ENCODE results near the gene LRIT2.

The LRIT2 gene

GRCh38 chr10:84201682-84202081 is 23.7 kb downstream of the LRIT2 start:
- DNase-seq: no peak
- Histone ChIP-seq H3K18ac (ENCODE audit: low read depth in 1 of 2, low read length in 2 of 2) (no peak overlapping the region), H4K8ac (ENCODE audit: low read length) (no peak overlapping the region), H4K91ac (ENCODE audit: low read length) (no peak overlapping the region), H2AFZ (ENCODE audit: low read depth, low read length) (no peak overlapping the region), H3K4me2 (ENCODE audit: low read length, poor library complexity, severe bottlenecking) (no peak overlapping the region), H3K79me1 (replicated peaks; ENCODE audit: low read length, poor library complexity, severe bottlenecking) (no peaks in the 10 kb centered on the region), H3K23ac (ENCODE audit: low read length in 2 of 2) (no peak overlapping the region), H2BK5ac (ENCODE audit: low read depth, low read length, poor library complexity, severe bottlenecking) (no peak overlapping the region), H2AK5ac (ENCODE audit: low read length, severe bottlenecking) (no peak overlapping the region), H2BK15ac (ENCODE audit: low read depth, poor library complexity, severe bottlenecking) (no peak overlapping the region), H3K9me3 (ENCODE audit: control insufficient read depth, low read length) (no peaks in the 10 kb centered on the region), H3K27me3 (ENCODE audit: control insufficient read depth in 1 of 2, insufficient read depth in 1 of 2, low read length in 2 of 2) (peaks cover 6 to 58% of the 10 kb centered on the region in 2 experiments), H2BK120ac (ENCODE audit: low read depth, low read length) (no peak overlapping the region), H3K4me1 (ENCODE audit: control insufficient read depth, insufficient read depth, low read depth, low read length) (no peaks in the 10 kb centered on the region), H3K36me3 (ENCODE audit: control insufficient read depth in 1 of 2, insufficient read depth in 2 of 2, low read depth in 1 of 2, low read length in 2 of 2) (no peaks in the 10 kb centered on the region), H3K27ac (ENCODE audit: low read length, poor library complexity, severe bottlenecking) (no peak overlapping the region), H3K4me3 (ENCODE audit: insufficient read depth in 1 of 2, low read depth in 1 of 2, low read length in 2 of 2) (no peak overlapping the region), H3K14ac (ENCODE audit: low read length in 2 of 2) (no peak overlapping the region), H3K9ac (ENCODE audit: low read length) (no peak overlapping the region), H2BK12ac (ENCODE audit: low read length in 2 of 2) (no peak overlapping the region), H3K4ac (ENCODE audit: low read depth in 1 of 2, low read length in 2 of 2) (no peak overlapping the region)
- WGBS: 88% methylated on average over 11 of the region's 11 CpGs

- Histone ChIP-seq H3K9ac (ENCODE audit: low read length) (no peak overlapping the region), H3K4me3 (ENCODE audit: insufficient read depth in 1 of 2, low read depth in 1 of 2, low read length in 2 of 2) (no peak overlapping the region), H3K27me3 (ENCODE audit: control insufficient read depth in 1 of 2, insufficient read depth in 1 of 2, low read length in 2 of 2) (peaks cover 9 to 60% of the 10 kb centered on the region in 2 experiments), H3K79me1 (replicated peaks; ENCODE audit: low read length, poor library complexity, severe bottlenecking) (no peaks in the 10 kb centered on the region), H2BK120ac (ENCODE audit: low read depth, low read length) (no peak overlapping the region), H3K4ac (ENCODE audit: low read depth in 1 of 2, low read length in 2 of 2) (no peak overlapping the region), H2BK15ac (ENCODE audit: low read depth, poor library complexity, severe bottlenecking) (no peak overlapping the region), H2BK12ac (ENCODE audit: low read length in 2 of 2) (no peak overlapping the region), H4K91ac (ENCODE audit: low read length) (no peak overlapping the region), H3K23ac (ENCODE audit: low read length in 2 of 2) (no peak overlapping the region), H3K9me3 (ENCODE audit: control insufficient read depth, low read length) (no peaks in the 10 kb centered on the region), H3K4me1 (ENCODE audit: control insufficient read depth, insufficient read depth, low read depth, low read length) (peaks cover under 1% of the 10 kb centered on the region), H3K18ac (ENCODE audit: low read depth in 1 of 2, low read length in 2 of 2) (no peak overlapping the region), H3K14ac (ENCODE audit: low read length in 2 of 2) (no peak overlapping the region), H2BK5ac (ENCODE audit: low read depth, low read length, poor library complexity, severe bottlenecking) (no peak overlapping the region), H4K8ac (ENCODE audit: low read length) (no peak overlapping the region), H3K36me3 (ENCODE audit: control insufficient read depth in 1 of 2, insufficient read depth in 2 of 2, low read depth in 1 of 2, low read length in 2 of 2) (no peaks in the 10 kb centered on the region), H2AFZ (ENCODE audit: low read depth, low read length) (no peak overlapping the region), H2AK5ac (ENCODE audit: low read length, severe bottlenecking) (no peak overlapping the region), H3K4me2 (ENCODE audit: low read length, poor library complexity, severe bottlenecking) (no peak overlapping the region), H3K27ac (ENCODE audit: low read length, poor library complexity, severe bottlenecking) (no peak overlapping the region)
- DNase-seq: no peak
- 73% methylated on average over 6 of the region's 6 CpGs for WGBS
These were observed 24.1 kb downstream of the LRIT2 start for GRCh38 chr10:84201244-84201606.

- Histone ChIP-seq H4K91ac (ENCODE audit: low read length) (no peak overlapping the region), H3K4me2 (ENCODE audit: low read length, poor library complexity, severe bottlenecking) (no peak overlapping the region), H3K18ac (ENCODE audit: low read depth in 1 of 2, low read length in 2 of 2) (no peak overlapping the region), H3K9me3 (ENCODE audit: control insufficient read depth, low read length) (no peaks in the 10 kb centered on the region), H4K8ac (ENCODE audit: low read length) (no peak overlapping the region), H3K36me3 (ENCODE audit: control insufficient read depth in 1 of 2, insufficient read depth in 2 of 2, low read depth in 1 of 2, low read length in 2 of 2) (no peaks in the 10 kb centered on the region), H2BK12ac (ENCODE audit: low read length in 2 of 2) (no peak overlapping the region), H2AK5ac (ENCODE audit: low read length, severe bottlenecking) (no peak overlapping the region), H3K4me1 (ENCODE audit: control insufficient read depth, insufficient read depth, low read depth, low read length) (peaks cover 5% of the 10 kb centered on the region), H3K27ac (ENCODE audit: low read length, poor library complexity, severe bottlenecking) (no peak overlapping the region), H2AFZ (ENCODE audit: low read depth, low read length) (no peak overlapping the region), H3K9ac (ENCODE audit: low read length) (no peak overlapping the region), H3K23ac (ENCODE audit: low read length in 2 of 2) (no peak overlapping the region), H3K4ac (ENCODE audit: low read depth in 1 of 2, low read length in 2 of 2) (no peak overlapping the region), H2BK15ac (ENCODE audit: low read depth, poor library complexity, severe bottlenecking) (no peak overlapping the region), H3K79me1 (replicated peaks; ENCODE audit: low read length, poor library complexity, severe bottlenecking) (no peaks in the 10 kb centered on the region), H2BK120ac (ENCODE audit: low read depth, low read length) (no peak overlapping the region), H2BK5ac (ENCODE audit: low read depth, low read length, poor library complexity, severe bottlenecking) (no peak overlapping the region), H3K14ac (ENCODE audit: low read length in 2 of 2) (no peak overlapping the region), H3K27me3 (ENCODE audit: control insufficient read depth in 1 of 2, insufficient read depth in 1 of 2, low read length in 2 of 2) (peaks cover 14 to 64% of the 10 kb centered on the region in 2 experiments), H3K4me3 (ENCODE audit: insufficient read depth in 1 of 2, low read depth in 1 of 2, low read length in 2 of 2) (no peak overlapping the region)
- DNase-seq: no peak
- 72% methylated on average over 10 of the region's 11 CpGs for WGBS
These were observed 24.7 kb downstream of the LRIT2 start for GRCh38 chr10:84200537-84201243.

DNA sequence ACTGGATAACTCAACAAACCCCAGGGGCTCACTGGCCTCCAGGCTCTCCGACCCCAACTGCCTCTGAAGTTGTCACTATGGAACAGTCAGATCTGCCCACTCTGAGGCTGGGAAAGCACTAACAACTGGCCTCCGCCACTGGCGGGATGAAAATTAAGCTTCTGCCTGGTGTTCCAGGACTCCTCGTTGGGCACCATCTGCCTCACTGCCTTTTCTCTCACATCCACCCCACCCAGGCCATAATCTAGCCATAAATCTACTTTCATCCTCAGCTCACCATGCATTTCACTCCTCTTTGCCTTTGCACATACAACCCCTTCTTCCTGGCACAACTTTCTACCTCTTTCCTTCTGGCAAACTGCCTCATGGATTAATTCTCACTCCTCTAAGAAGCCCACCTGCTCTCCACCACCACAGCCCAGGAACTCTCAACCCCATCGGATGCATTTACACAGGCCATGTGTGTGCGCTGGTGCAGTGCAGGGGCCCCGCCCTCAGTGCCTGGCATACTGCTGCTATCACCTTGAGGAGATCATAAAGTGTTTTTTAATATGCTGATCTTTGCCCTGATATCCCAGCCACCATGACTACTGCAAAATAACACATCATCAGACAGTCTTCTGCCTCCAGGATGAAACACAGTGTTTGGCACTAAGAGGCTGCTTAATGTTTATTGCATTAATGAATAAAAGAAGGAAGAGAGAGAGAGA is 27.0 kb downstream of the LRIT2 start:
- no peak overlapping the region for H4K8ac ChIP-seq (ENCODE audit: low read length)
- no peaks in the 10 kb centered on the region for H3K9me3 ChIP-seq (ENCODE audit: control insufficient read depth, low read length)
- no peak overlapping the region for H2AFZ ChIP-seq (ENCODE audit: low read depth, low read length)
- WGBS: 86% methylated on average over 7 of the region's 7 CpGs
- H3K23ac ChIP-seq (ENCODE audit: low read length in 2 of 2): no peak overlapping the region
- peaks cover 34 to 80% of the 10 kb centered on the region in 2 experiments for H3K27me3 ChIP-seq (ENCODE audit: control insufficient read depth in 1 of 2, insufficient read depth in 1 of 2, low read length in 2 of 2)
- DNase-seq: no peak
- no peaks in the 10 kb centered on the region for H3K36me3 ChIP-seq (ENCODE audit: control insufficient read depth in 1 of 2, insufficient read depth in 2 of 2, low read depth in 1 of 2, low read length in 2 of 2)
- no peak overlapping the region for H2BK5ac ChIP-seq (ENCODE audit: low read depth, low read length, poor library complexity, severe bottlenecking)
- no peak overlapping the region for H3K4me3 ChIP-seq (ENCODE audit: insufficient read depth in 1 of 2, low read depth in 1 of 2, low read length in 2 of 2)
- H3K14ac ChIP-seq (ENCODE audit: low read length in 2 of 2): no peak overlapping the region
- H2AK5ac ChIP-seq (ENCODE audit: low read length, severe bottlenecking): no peak overlapping the region
- H3K27ac ChIP-seq (ENCODE audit: low read length, poor library complexity, severe bottlenecking): no peak overlapping the region
- peaks cover 21% of the 10 kb centered on the region for H3K4me1 ChIP-seq (ENCODE audit: control insufficient read depth, insufficient read depth, low read depth, low read length)
- no peak overlapping the region for H2BK12ac ChIP-seq (ENCODE audit: low read length in 2 of 2)
- no peak overlapping the region for H3K9ac ChIP-seq (ENCODE audit: low read length)
- no peak overlapping the region for H4K91ac ChIP-seq (ENCODE audit: low read length)
- H2BK120ac ChIP-seq (ENCODE audit: low read depth, low read length): no peak overlapping the region
- no peak overlapping the region for H3K18ac ChIP-seq (ENCODE audit: low read depth in 1 of 2, low read length in 2 of 2)
- H3K79me1 ChIP-seq (replicated peaks; ENCODE audit: low read length, poor library complexity, severe bottlenecking): no peaks in the 10 kb centered on the region
- H3K4ac ChIP-seq (ENCODE audit: low read depth in 1 of 2, low read length in 2 of 2): no peak overlapping the region
- no peak overlapping the region for H2BK15ac ChIP-seq (ENCODE audit: low read depth, poor library complexity, severe bottlenecking)
- H3K4me2 ChIP-seq (ENCODE audit: low read length, poor library complexity, severe bottlenecking): no peak overlapping the region

Data from mesenchymal stem cell (in vitro differentiated cells and primary cell).